Measurements from ENCODE around the gene DOK6. TPM values are rescaled to one million over a fixed set of nuclear protein-coding genes. Genes with fewer than 3 reads are reported as not detected.

The DOK6 gene
- total RNA-seq, 1 experiment from 2014 or later, result 0.18 TPM

GRCh38 chr18:69683176-69683575 is 282.5 kb downstream of the DOK6 start:
- DNase-seq (ENCODE audit: low read depth), result no peak

- DNase-seq (ENCODE audit: low read depth), result no peak
These were observed 284.1 kb downstream of the DOK6 start for GRCh38 chr18:69684789-69685188.

- DNase-seq (ENCODE audit: low read depth), result no peak
These were observed 286.2 kb downstream of the DOK6 start for GRCh38 chr18:69686861-69687260.

GRCh38 chr18:69689121-69689759 is 288.6 kb downstream of the DOK6 start:
- DNase-seq (ENCODE audit: low read depth), result no peak

GRCh38 chr18:69691008-69691760 is 290.5 kb downstream of the DOK6 start:
- no peak for DNase-seq (ENCODE audit: low read depth)

- no peak for DNase-seq (ENCODE audit: low read depth)
These were observed 296.4 kb downstream of the DOK6 start for GRCh38 chr18:69697069-69697468.

- DNase-seq (ENCODE audit: low read depth), result no peak
These were observed 297.0 kb downstream of the DOK6 start for GRCh38 chr18:69697689-69698088.

GRCh38 chr18:69701305-69701704 is 300.6 kb downstream of the DOK6 start:
- no peak for DNase-seq (ENCODE audit: low read depth)

GRCh38 chr18:69703461-69703860 is 302.8 kb downstream of the DOK6 start:
- no peak for DNase-seq (ENCODE audit: low read depth)

GRCh38 chr18:69705987-69706386 is 305.3 kb downstream of the DOK6 start:
- DNase-seq (ENCODE audit: low read depth), result no peak

- no peak for DNase-seq (ENCODE audit: low read depth)
These were observed 308.2 kb downstream of the DOK6 start for GRCh38 chr18:69708844-69709243.

GRCh38 chr18:69715191-69715795 is 314.6 kb downstream of the DOK6 start:
- DNase-seq (ENCODE audit: low read depth), result no peak

- no peak for DNase-seq (ENCODE audit: low read depth)
These were observed 316.9 kb downstream of the DOK6 start for GRCh38 chr18:69717586-69717985.

GRCh38 chr18:69718912-69719547 is 318.3 kb downstream of the DOK6 start:
- DNase-seq (ENCODE audit: low read depth), result no peak

GRCh38 chr18:69720422-69720821 is 319.7 kb downstream of the DOK6 start:
- no peak for DNase-seq (ENCODE audit: low read depth)

- no peak for DNase-seq (ENCODE audit: low read depth)
These were observed 322.7 kb downstream of the DOK6 start for GRCh38 chr18:69723434-69723833.

GRCh38 chr18:69725009-69725408 is 324.3 kb downstream of the DOK6 start:
- DNase-seq (ENCODE audit: low read depth), result no peak

GRCh38 chr18:69725855-69726508 is 325.3 kb downstream of the DOK6 start:
- no peak for DNase-seq (ENCODE audit: low read depth)

- DNase-seq (ENCODE audit: low read depth), result no peak
These were observed 327.4 kb downstream of the DOK6 start for GRCh38 chr18:69727912-69728572.

- no peak for DNase-seq (ENCODE audit: low read depth)
These were observed 330.0 kb downstream of the DOK6 start for GRCh38 chr18:69730664-69731063.

GRCh38 chr18:69734536-69734935 is 333.8 kb downstream of the DOK6 start:
- no peak for DNase-seq (ENCODE audit: low read depth)
